Endothelial cell of umbilical vein (primary cell): Measurements from ENCODE around the gene LRCOL1. TPM values are rescaled to one million over a fixed set of nuclear protein-coding genes. Genes with fewer than 3 reads are reported as not detected.

Experiments
- BruUV-seq: library from RNA; stranded (reverse); fragments of 400-500 nt; replicated peaks from 2 replicates; lab custom pipeline; 2021; lab: Mats Ljungman, UMichigan
- CTCF ChIA-PET: fragments of 300-600, 350-600 bp; sonication (Branson Sonifier 250); formaldehyde crosslinking; loops from one replicate; lab custom pipeline; 2021; ENCODE audit warnings: antibody characterized with exemption, inconsistent platforms; lab: Charles Lee
- POLR2A ChIA-PET: fragments of 300-600, 350-600 bp; sonication (Branson Sonifier 250); formaldehyde crosslinking; loops from one replicate; lab custom pipeline; 2021; ENCODE audit warnings: antibody characterized with exemption, inconsistent platforms; lab: Charles Lee
- DNase-seq: peaks from one replicate; pipeline ENCODE4 v3.0.0-alpha.2; 2011; ENCODE audit warnings: low read depth, low spot score
- FAIRE-seq: peaks from 2 replicates; lab custom pipeline; 2011; peaks lifted over from hg19 to GRCh38; lab: Jason Lieb, UNC
- H2AFZ ChIP-seq: 2 replicates; pipeline ENCODE4 v1.6.0; 2012; ENCODE audit warnings: low read depth, low read length, control low read depth, inconsistent platforms
- H3K27ac ChIP-seq: 2 replicates; pipeline ENCODE4 v1.5.1; 2011; ENCODE audit warnings: low read depth, mild to moderate bottlenecking, control low read depth, low read length, moderate library complexity; ENCODE audit not compliant: insufficient read depth
- H3K27me3 ChIP-seq, 2 experiments: 2 replicates each; pipeline versions ENCODE4 v1.6.0 to v1.6.1; 2011; ENCODE audit warnings: low read length in 2 of 2, mixed read lengths in 1 of 2; ENCODE audit not compliant: control insufficient read depth in 2 of 2, insufficient read depth in 2 of 2
- H3K36me3 ChIP-seq, 2 experiments: 2 replicates in 1 of 2; 3 replicates in 1 of 2; pipeline ENCODE4 v1.5.1; 2011; ENCODE audit warnings: low read length in 2 of 2, mild to moderate bottlenecking in 1 of 2, moderate library complexity in 1 of 2; ENCODE audit not compliant: control insufficient read depth in 2 of 2, insufficient read depth in 2 of 2; ENCODE audit errors: extremely low read depth in 1 of 2
- H3K4me1 ChIP-seq: 3 replicates; pipeline ENCODE4 v1.5.1; 2011; ENCODE audit warnings: mild to moderate bottlenecking, low read length; ENCODE audit not compliant: control insufficient read depth, insufficient read depth; ENCODE audit errors: extremely low read depth
- H3K4me2 ChIP-seq: 2 replicates; pipeline ENCODE4 v1.6.1; 2011; ENCODE audit warnings: low read length, control low read depth, mixed read lengths; ENCODE audit not compliant: insufficient read depth
- H3K4me3 ChIP-seq, 3 experiments: fragments of 200-600 bp in 1 of 3; sonication (generic), shearing (Covaris generic) in 1 of 3; replicated peaks in 1 of 3; 2 replicates each; pipeline ENCODE4 v1.5.1; 2011 to 2016; ENCODE audit warnings: control low read depth in 3 of 3, low read length in 3 of 3, mild to moderate bottlenecking in 2 of 3, inconsistent platforms in 1 of 3, low read depth in 1 of 3, moderate library complexity in 1 of 3; ENCODE audit not compliant: insufficient read depth in 1 of 3
- H3K79me2 ChIP-seq: 2 replicates; pipeline ENCODE4 v1.6.0; 2012; ENCODE audit warnings: low read length, inconsistent platforms; ENCODE audit not compliant: control insufficient read depth, insufficient read depth
- H3K9ac ChIP-seq: replicated peaks from 2 replicates; pipeline ENCODE3; 2011; ENCODE audit warnings: low read length, control low read depth; ENCODE audit not compliant: insufficient read depth; ENCODE audit errors: extremely low read depth
- H3K9me1 ChIP-seq: replicated peaks from 3 replicates; pipeline ENCODE4 v1.6.0; 2011; ENCODE audit warnings: mild to moderate bottlenecking, low read length; ENCODE audit not compliant: control insufficient read depth, insufficient read depth; ENCODE audit errors: extremely low read depth
- H3K9me3 ChIP-seq: replicated peaks from 2 replicates; pipeline ENCODE4 v1.5.1; 2012; ENCODE audit warnings: low read length, inconsistent platforms; ENCODE audit not compliant: control insufficient read depth, insufficient read depth
- H4K20me1 ChIP-seq: replicated peaks from 2 replicates; pipeline ENCODE3; 2011; ENCODE audit warnings: mild to moderate bottlenecking, low read length; ENCODE audit not compliant: control insufficient read depth, insufficient read depth; ENCODE audit errors: extremely low read depth
- EZH2 ChIP-seq: IDR thresholded peaks from 2 replicates; pipeline ENCODE4 v1.6.1; 2012; ENCODE audit warnings: borderline replicate concordance, low read depth, mild to moderate bottlenecking, moderate library complexity, low read length, inconsistent platforms; ENCODE audit not compliant: severe bottlenecking
- FOS ChIP-seq: IDR thresholded peaks from 2 replicates; pipeline ENCODE4 v1.6.1; 2011; ENCODE audit warnings: mild to moderate bottlenecking, low read length, moderate library complexity, borderline replicate concordance; ENCODE audit not compliant: insufficient read depth
- GATA2 ChIP-seq: IDR thresholded peaks from 2 replicates; pipeline ENCODE4 v1.7.0; 2011; ENCODE audit warnings: low read depth, mild to moderate bottlenecking, moderate library complexity, mixed read lengths, low read length; ENCODE audit not compliant: insufficient read length, insufficient read depth
- JUN ChIP-seq: IDR thresholded peaks from 2 replicates; pipeline ENCODE4 v1.6.1; 2011; ENCODE audit warnings: borderline replicate concordance, low read depth; ENCODE audit not compliant: insufficient read length, insufficient read depth
- MYC ChIP-seq: IDR thresholded peaks from one replicate; pipeline ENCODE4 v1.6.1; 2011; ENCODE audit warnings: mild to moderate bottlenecking, low read depth, low read length
- POLR2A ChIP-seq: IDR thresholded peaks from 2 replicates; pipeline ENCODE4 v1.6.1; 2012; ENCODE audit warnings: low read depth, mild to moderate bottlenecking, control low read depth, low read length
- POLR2AphosphoS5 ChIP-seq: IDR thresholded peaks from 2 replicates; pipeline ENCODE4 v1.6.1; 2012; ENCODE audit warnings: low read depth, mild to moderate bottlenecking, control low read depth, low read length, moderate library complexity; ENCODE audit not compliant: insufficient read depth
- dilution Hi-C: fragments of 300-500 bp; cut with MboI; formaldehyde crosslinking; loops from one replicate; pipeline ENCODE4 v1.15.0; 2019; ENCODE audit warnings: low sequenced_read_pairs; ENCODE audit not compliant: extremely low pct_ligation_motif_present
- intact Hi-C: fragments of 100-400 bp; cut with micrococcal nuclease; formaldehyde crosslinking; loops from one replicate; pipeline ENCODE4 v1.10.0; 2022
- polyA plus RNA-seq, 4 experiments: library from polyadenylated mRNA; depleted of rRNA in 3 of 4; stranded (reverse) in 3 of 4; unstranded in 1 of 4; fragments of >200 nt; gene quantifications; 2 replicates each; pipeline versions ENCODE4 v1.2.1 to v1.2.3, GENCODE V29; 2011 to 2012; ENCODE audit warnings: missing spikeins in 1 of 4
- total RNA-seq: library from RNA; stranded (reverse); gene quantifications from 2 replicates; pipeline ENCODE4 v1.2.3, GENCODE V29; 2021
- TF ChIP-seq, protein P1 (sequence below): IDR thresholded peaks from 2 replicates; pipeline ENCODE4 v1.6.1; 2011; ENCODE audit not compliant: insufficient read depth, insufficient read length
- TF ChIP-seq, protein P2 (sequence below), 2 donors: IDR thresholded peaks; 1 replicate in 1 of 2; 2 replicates in 1 of 2; pipeline ENCODE4 v1.5.1; 2011; ENCODE audit warnings: low read length in 2 of 2, mild to moderate bottlenecking in 2 of 2, moderate library complexity in 2 of 2, control low read depth in 1 of 2, inconsistent platforms in 1 of 2, low read depth in 1 of 2; ENCODE audit not compliant: insufficient read depth in 1 of 2; ENCODE audit errors: extremely low read depth in 1 of 2

Gene LRCOL1
- total and polyA plus RNA-seq, 2 donors (not counting 3 experiments of a cell fraction or from before 2014, with no cell fraction given): 1.2 to 1.5 TPM

DNA sequence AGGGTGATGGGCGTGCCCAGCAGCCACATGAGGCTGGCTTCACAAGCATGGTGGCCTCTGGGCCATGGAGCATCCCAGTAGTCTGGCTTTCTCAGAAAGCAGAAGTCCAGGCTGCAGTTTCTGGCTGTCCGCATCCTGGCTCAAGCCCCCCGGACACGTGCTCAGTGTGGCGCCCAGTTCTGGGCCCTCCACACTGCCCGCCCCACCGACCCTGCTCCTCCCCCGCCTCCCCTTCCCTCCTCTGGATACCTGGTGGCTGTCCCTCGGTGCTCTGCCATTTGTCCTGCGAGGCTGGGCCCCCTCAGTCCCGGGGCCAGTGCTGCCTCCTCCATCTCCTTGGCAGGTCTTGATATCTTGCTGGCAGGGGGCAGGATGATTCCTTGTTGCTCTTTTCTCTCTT is 31.6 kb downstream of the LRCOL1 start:
- Histone ChIP-seq H3K4me3 (no peak overlapping the region), H3K36me3 (peaks cover 2 to 30% of the 10 kb centered on the region in 2 experiments), H4K20me1 (no peaks in the 10 kb centered on the region), H3K4me2 (no peak overlapping the region), H3K9ac (no peak overlapping the region), H3K79me2 (no peaks in the 10 kb centered on the region), H3K9me3 (no peaks in the 10 kb centered on the region), H2AFZ (no peak overlapping the region), H3K4me1 (no peaks in the 10 kb centered on the region), H3K27ac (no peak overlapping the region), H3K27me3 (peaks cover 0 to 5% of the 10 kb centered on the region in 2 experiments), H3K9me1 (no peaks in the 10 kb centered on the region)
- intact Hi-C loops: no loop called here
- dilution Hi-C loops: no loop called here
- no peak for FAIRE-seq
- ChIA-PET CTCF (no interaction called here), POLR2A (no interaction called here)
- DNase-seq: no peak
- no TSS peak for BruUV-seq
- TF ChIP-seq JUN (no peak), POLR2AphosphoS5 (no peak), GATA2 (no peak), EZH2 (no peak), POLR2A (no peak), MYC (no peak), FOS (no peak)
- TF ChIP-seq, protein P1, sequence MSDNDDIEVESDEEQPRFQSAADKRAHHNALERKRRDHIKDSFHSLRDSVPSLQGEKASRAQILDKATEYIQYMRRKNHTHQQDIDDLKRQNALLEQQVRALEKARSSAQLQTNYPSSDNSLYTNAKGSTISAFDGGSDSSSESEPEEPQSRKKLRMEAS: no peak
- TF ChIP-seq, protein P2, sequence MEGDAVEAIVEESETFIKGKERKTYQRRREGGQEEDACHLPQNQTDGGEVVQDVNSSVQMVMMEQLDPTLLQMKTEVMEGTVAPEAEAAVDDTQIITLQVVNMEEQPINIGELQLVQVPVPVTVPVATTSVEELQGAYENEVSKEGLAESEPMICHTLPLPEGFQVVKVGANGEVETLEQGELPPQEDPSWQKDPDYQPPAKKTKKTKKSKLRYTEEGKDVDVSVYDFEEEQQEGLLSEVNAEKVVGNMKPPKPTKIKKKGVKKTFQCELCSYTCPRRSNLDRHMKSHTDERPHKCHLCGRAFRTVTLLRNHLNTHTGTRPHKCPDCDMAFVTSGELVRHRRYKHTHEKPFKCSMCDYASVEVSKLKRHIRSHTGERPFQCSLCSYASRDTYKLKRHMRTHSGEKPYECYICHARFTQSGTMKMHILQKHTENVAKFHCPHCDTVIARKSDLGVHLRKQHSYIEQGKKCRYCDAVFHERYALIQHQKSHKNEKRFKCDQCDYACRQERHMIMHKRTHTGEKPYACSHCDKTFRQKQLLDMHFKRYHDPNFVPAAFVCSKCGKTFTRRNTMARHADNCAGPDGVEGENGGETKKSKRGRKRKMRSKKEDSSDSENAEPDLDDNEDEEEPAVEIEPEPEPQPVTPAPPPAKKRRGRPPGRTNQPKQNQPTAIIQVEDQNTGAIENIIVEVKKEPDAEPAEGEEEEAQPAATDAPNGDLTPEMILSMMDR (IDR thresholded peaks at IDR 0.05; ENCODE audit: extremely low read depth in 1 of 2, insufficient read depth in 1 of 2, low read depth in 1 of 2, low read length in 2 of 2): no peak
